ENCODE measurements around the gene HELZ. TPM values are rescaled to one million over a fixed set of nuclear protein-coding genes. Genes with fewer than 3 reads are reported as not detected.

Gene HELZ
- polyA plus RNA-seq, 1 of the 3 experiments (the other 2 are of a cell fraction), result 4.3 TPM

DNA sequence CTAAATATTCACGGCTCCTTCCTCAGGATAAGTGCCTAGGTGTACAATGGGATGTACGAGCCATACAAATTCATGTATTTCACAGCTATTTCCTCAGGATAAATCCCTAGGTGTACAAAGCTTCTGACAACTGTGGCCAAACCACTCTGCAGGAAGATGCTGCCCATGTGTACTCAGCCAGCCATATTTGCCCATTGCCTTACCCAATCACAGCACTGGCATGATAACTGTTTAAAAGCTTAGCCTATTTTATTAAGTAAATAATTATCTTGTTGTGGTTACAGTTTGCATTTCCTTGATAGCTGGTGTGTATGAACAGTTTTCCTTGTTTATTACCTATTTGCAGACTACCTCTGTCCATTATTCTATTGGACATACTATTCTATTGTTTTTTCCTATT, 165.5 kb downstream of the HELZ start:
- Histone ChIP-seq H4K20me1 (ENCODE audit: insufficient read depth) (no peaks in the 10 kb centered on the region), H3K9ac (no peak overlapping the region), H3K27ac (ENCODE audit: low read depth in 2 of 2, low read length in 1 of 2) (no peak overlapping the region), H3K27me3 (ENCODE audit: insufficient read depth) (no peaks in the 10 kb centered on the region), H3K4me2 (no peak overlapping the region), H3K9me2 (no peaks in the 10 kb centered on the region), H2AFZ (ENCODE audit: low read depth) (no peak overlapping the region), H3K9me3 (no peaks in the 10 kb centered on the region), H3K4me1 (ENCODE audit: control insufficient read depth in 1 of 2, insufficient read depth in 2 of 2, low read depth in 1 of 2, low read length in 1 of 2) (peaks cover 0 to 10% of the 10 kb centered on the region in 2 experiments; a peak in 2 of 4 replicates), H3K4me3 (ENCODE audit: low read depth in 2 of 2, low read length in 1 of 2) (no peak overlapping the region), H3F3A (replicated peaks; ENCODE audit: insufficient read depth) (peaks cover 3% of the 10 kb centered on the region), H3K36me3 (replicated peaks in 1 of 2; ENCODE audit: control insufficient read depth in 1 of 2, insufficient read depth in 2 of 2, low read length in 1 of 2) (peaks cover 37 to 67% of the 10 kb centered on the region in 2 experiments), H3K79me2 (ENCODE audit: insufficient read depth) (no peaks in the 10 kb centered on the region)
- no peak for DNase-seq
- CTCF ChIA-PET, result interaction anchor here (1.3 to 3.7 kb wide), 3 partner anchors 10 to 88 kb away, joined by 3 to 21 read pairs (median 5); no protein-coding TSS in a partner anchor
- 93% methylated on average over 2 of the region's 2 CpGs for WGBS (ENCODE audit: low lambda C conversion rate)
- POLR2A ChIA-PET, result no interaction called here
- TF ChIP-seq TEAD4 (IDR thresholded peaks at IDR 0.05; ENCODE audit: borderline replicate concordance, insufficient read depth) (no peak), EP300 (IDR thresholded peaks at IDR 0.05; ENCODE audit: borderline replicate concordance in 1 of 2, low read depth in 1 of 2, low read length in 1 of 2) (no peak)

DNA sequence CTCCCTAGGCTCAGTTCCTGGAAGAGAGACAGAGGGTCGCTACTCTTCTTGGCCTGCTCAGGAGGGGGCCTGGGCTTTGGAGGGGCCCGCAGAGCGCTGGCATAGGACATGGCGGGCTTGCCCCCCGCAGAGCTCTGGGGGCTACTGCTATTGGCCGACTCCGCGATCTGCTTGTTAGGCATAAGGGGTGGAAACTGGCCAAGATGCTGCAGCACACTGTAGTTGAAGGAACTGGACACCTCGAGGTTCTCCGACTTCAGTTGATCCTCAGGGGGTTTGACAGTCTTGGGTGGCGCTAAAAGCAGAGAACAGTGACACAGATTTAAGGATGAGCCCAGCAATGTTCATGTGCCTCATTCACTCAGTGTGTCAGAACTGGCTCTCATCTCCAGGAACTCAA, 166.7 kb downstream of the HELZ start:
- 98% methylated on average over 11 of the region's 11 CpGs for WGBS (ENCODE audit: low lambda C conversion rate)
- no peak overlapping the region for H3K4me2 ChIP-seq
- no peaks in the 10 kb centered on the region for H3K27me3 ChIP-seq (ENCODE audit: insufficient read depth)
- peaks cover 42 to 79% of the 10 kb centered on the region in 2 experiments for H3K36me3 ChIP-seq (replicated peaks in 1 of 2; ENCODE audit: control insufficient read depth in 1 of 2, insufficient read depth in 2 of 2, low read length in 1 of 2)
- H3K4me3 ChIP-seq (ENCODE audit: low read depth in 2 of 2, low read length in 1 of 2), result no peak overlapping the region
- no peaks in the 10 kb centered on the region for H3K79me2 ChIP-seq (ENCODE audit: insufficient read depth)
- H3K4me1 ChIP-seq (ENCODE audit: control insufficient read depth in 1 of 2, insufficient read depth in 2 of 2, low read depth in 1 of 2, low read length in 1 of 2), result peaks cover 0 to 10% of the 10 kb centered on the region in 2 experiments; a peak in 2 of 4 replicates
- H3K9me3 ChIP-seq, result no peaks in the 10 kb centered on the region
- no peak overlapping the region; a peak in 1 of 4 replicates for H3K27ac ChIP-seq (ENCODE audit: low read depth in 2 of 2, low read length in 1 of 2)
- DNase-seq, result no peak
- ChIA-PET CTCF (interaction anchor here (1.0 to 3.7 kb wide), 4 partner anchors 10 to 34 kb away, joined by 3 to 21 read pairs (median 4); partner anchors contain the start of gene CACNG1), POLR2A (interaction anchor here (0.9 kb wide), 1 partner anchor 111 kb away, joined by 3 read pairs; no protein-coding TSS in a partner anchor)
- no peak overlapping the region for H2AFZ ChIP-seq (ENCODE audit: low read depth)
- no peaks in the 10 kb centered on the region for H3K9me2 ChIP-seq
- no peaks in the 10 kb centered on the region for H4K20me1 ChIP-seq (ENCODE audit: insufficient read depth)
- TF ChIP-seq, protein P1, sequence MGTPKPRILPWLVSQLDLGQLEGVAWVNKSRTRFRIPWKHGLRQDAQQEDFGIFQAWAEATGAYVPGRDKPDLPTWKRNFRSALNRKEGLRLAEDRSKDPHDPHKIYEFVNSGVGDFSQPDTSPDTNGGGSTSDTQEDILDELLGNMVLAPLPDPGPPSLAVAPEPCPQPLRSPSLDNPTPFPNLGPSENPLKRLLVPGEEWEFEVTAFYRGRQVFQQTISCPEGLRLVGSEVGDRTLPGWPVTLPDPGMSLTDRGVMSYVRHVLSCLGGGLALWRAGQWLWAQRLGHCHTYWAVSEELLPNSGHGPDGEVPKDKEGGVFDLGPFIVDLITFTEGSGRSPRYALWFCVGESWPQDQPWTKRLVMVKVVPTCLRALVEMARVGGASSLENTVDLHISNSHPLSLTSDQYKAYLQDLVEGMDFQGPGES (IDR thresholded peaks at IDR 0.05; ENCODE audit: low read depth, low read length), result no peak
- TF ChIP-seq CHD2 (IDR thresholded peaks at IDR 0.05; ENCODE audit: low read length, partially characterized antibody), result no peak
- TF ChIP-seq, protein P2, sequence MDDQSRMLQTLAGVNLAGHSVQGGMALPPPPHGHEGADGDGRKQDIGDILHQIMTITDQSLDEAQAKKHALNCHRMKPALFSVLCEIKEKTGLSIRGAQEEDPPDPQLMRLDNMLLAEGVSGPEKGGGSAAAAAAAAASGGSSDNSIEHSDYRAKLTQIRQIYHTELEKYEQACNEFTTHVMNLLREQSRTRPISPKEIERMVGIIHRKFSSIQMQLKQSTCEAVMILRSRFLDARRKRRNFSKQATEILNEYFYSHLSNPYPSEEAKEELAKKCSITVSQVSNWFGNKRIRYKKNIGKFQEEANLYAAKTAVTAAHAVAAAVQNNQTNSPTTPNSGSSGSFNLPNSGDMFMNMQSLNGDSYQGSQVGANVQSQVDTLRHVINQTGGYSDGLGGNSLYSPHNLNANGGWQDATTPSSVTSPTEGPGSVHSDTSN (IDR thresholded peaks at IDR 0.05), result no peak
- no peak for TF ChIP-seq RXRA (IDR thresholded peaks at IDR 0.05; ENCODE audit: borderline replicate concordance, low read depth)
- no peak for TF ChIP-seq POLR2AphosphoS5 (IDR thresholded peaks at IDR 0.05; ENCODE audit: low read depth, low read length)
- TF ChIP-seq, protein P3, sequence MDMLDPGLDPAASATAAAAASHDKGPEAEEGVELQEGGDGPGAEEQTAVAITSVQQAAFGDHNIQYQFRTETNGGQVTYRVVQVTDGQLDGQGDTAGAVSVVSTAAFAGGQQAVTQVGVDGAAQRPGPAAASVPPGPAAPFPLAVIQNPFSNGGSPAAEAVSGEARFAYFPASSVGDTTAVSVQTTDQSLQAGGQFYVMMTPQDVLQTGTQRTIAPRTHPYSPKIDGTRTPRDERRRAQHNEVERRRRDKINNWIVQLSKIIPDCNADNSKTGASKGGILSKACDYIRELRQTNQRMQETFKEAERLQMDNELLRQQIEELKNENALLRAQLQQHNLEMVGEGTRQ (IDR thresholded peaks at IDR 0.05; ENCODE audit: borderline replicate concordance, low read depth, low read length), result no peak
- TF ChIP-seq RCOR1 (IDR thresholded peaks at IDR 0.05; ENCODE audit: low read length), result no peak
- TF ChIP-seq TEAD4 (IDR thresholded peaks at IDR 0.05; ENCODE audit: borderline replicate concordance, insufficient read depth), result no peak
- TF ChIP-seq, protein P4, sequence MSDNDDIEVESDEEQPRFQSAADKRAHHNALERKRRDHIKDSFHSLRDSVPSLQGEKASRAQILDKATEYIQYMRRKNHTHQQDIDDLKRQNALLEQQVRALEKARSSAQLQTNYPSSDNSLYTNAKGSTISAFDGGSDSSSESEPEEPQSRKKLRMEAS (IDR thresholded peaks at IDR 0.05; ENCODE audit: low read depth), result no peak
- TF ChIP-seq SMC3 (IDR thresholded peaks at IDR 0.05; ENCODE audit: low read depth, low read length), result no peak
- no peak for TF ChIP-seq YY1 (IDR thresholded peaks at IDR 0.05; ENCODE audit: low read depth)
- no peak for TF ChIP-seq RFX5 (IDR thresholded peaks at IDR 0.05; ENCODE audit: low read length)
- no peak for TF ChIP-seq NRF1 (IDR thresholded peaks at IDR 0.05; ENCODE audit: low read depth, low read length)
- no peak for TF ChIP-seq EZH2phosphoT487 (IDR thresholded peaks at IDR 0.05; ENCODE audit: borderline replicate concordance, low read depth)
- no peak for TF ChIP-seq MXI1 (IDR thresholded peaks at IDR 0.05; ENCODE audit: low read depth, low read length)
- no peak for TF ChIP-seq TAF1 (IDR thresholded peaks at IDR 0.05; ENCODE audit: borderline replicate concordance, low read depth, low read length)
- TF ChIP-seq SIN3A (IDR thresholded peaks at IDR 0.05; ENCODE audit: borderline replicate concordance, low read depth, low read length), result no peak
- TF ChIP-seq ELF1 (IDR thresholded peaks at IDR 0.05), result no peak
- no peak overlapping the region for H3K9ac ChIP-seq
- peaks cover 3% of the 10 kb centered on the region for H3F3A ChIP-seq (replicated peaks; ENCODE audit: insufficient read depth)
